H1 (cell line): Measurements from ENCODE around the gene CTNNBL1. TPM values are rescaled to one million over a fixed set of nuclear protein-coding genes. Genes with fewer than 3 reads are reported as not detected.

ENCODE experiments used
- CTCF ChIA-PET: fragments of 300-600 bp; sonication (Branson Sonifier 250); formaldehyde crosslinking; loops from one replicate; lab custom pipeline; 2021; ENCODE audit not compliant: partially characterized antibody; lab: Charles Lee
- POLR2A ChIA-PET: fragments of 300-600 bp; sonication (Branson Sonifier 250); formaldehyde crosslinking; loops from one replicate; lab custom pipeline; 2021; ENCODE audit warnings: inconsistent platforms; ENCODE audit not compliant: partially characterized antibody; lab: Charles Lee
- DNase-seq, 2 experiments: peaks; one replicate each; pipeline versions ENCODE4 v3.0.0 to v3.0.0-alpha.2; 2010 to 2022; ENCODE audit warnings: low spot score in 2 of 2, low read depth in 1 of 2, mixed read lengths in 1 of 2
- FAIRE-seq: peaks from 2 replicates; lab custom pipeline; 2011; peaks lifted over from hg19 to GRCh38; lab: Jason Lieb, UNC
- H2AFZ ChIP-seq: 2 replicates; pipeline ENCODE4 v1.8.1; 2012; ENCODE audit warnings: low read length, inconsistent platforms
- H2AK5ac ChIP-seq: 2 replicates; pipeline ENCODE4 v1.6.1; 2013; ENCODE audit warnings: low read depth, low read length
- H2BK120ac ChIP-seq: replicated peaks from 2 replicates; pipeline ENCODE3; 2013; ENCODE audit warnings: low read depth, low read length, inconsistent platforms
- H2BK12ac ChIP-seq: 2 replicates; pipeline ENCODE4 v1.6.1; 2013; ENCODE audit warnings: low read depth, low read length
- H2BK15ac ChIP-seq: 2 replicates; pipeline ENCODE4 v1.6.1; 2013; ENCODE audit warnings: low read length
- H2BK20ac ChIP-seq: 2 replicates; pipeline ENCODE4 v1.6.1; 2013; ENCODE audit warnings: low read length
- H2BK5ac ChIP-seq: 2 replicates; pipeline ENCODE4 v1.6.1; 2013; ENCODE audit warnings: low read depth, low read length
- H3K14ac ChIP-seq: 2 replicates; pipeline ENCODE4 v1.6.1; 2013; ENCODE audit warnings: inconsistent platforms; ENCODE audit not compliant: insufficient read length
- H3K18ac ChIP-seq: 2 replicates; pipeline ENCODE4 v1.6.1; 2013; ENCODE audit warnings: low read length; ENCODE audit errors: extremely low read depth
- H3K23ac ChIP-seq: 2 replicates; pipeline ENCODE4 v1.6.1; 2013; ENCODE audit warnings: inconsistent platforms; ENCODE audit not compliant: insufficient read length
- H3K23me2 ChIP-seq: 2 replicates; pipeline ENCODE4 v1.6.1; 2013; ENCODE audit warnings: low read depth, low read length
- H3K27ac ChIP-seq: 2 replicates; pipeline ENCODE4 v1.6.1; 2011; ENCODE audit warnings: low read depth, low read length, inconsistent platforms
- H3K27me3 ChIP-seq, 4 experiments: replicated peaks in 1 of 4; 1 replicate in 1 of 4; 2 replicates in 3 of 4; pipeline versions ENCODE4 v1.6.1 to v1.8.1; 2011 to 2013; ENCODE audit warnings: low read length in 3 of 4, mild to moderate bottlenecking in 3 of 4, inconsistent platforms in 2 of 4, mixed read lengths in 2 of 4, moderate library complexity in 1 of 4; ENCODE audit not compliant: control insufficient read depth in 3 of 4, insufficient read depth in 3 of 4; ENCODE audit errors: extremely low read depth in 1 of 4
- H3K36me3 ChIP-seq, 4 experiments: 2 replicates each; pipeline versions ENCODE4 v1.6.1 to v1.8.1; 2011 to 2013; ENCODE audit warnings: mild to moderate bottlenecking in 4 of 4, low read length in 3 of 4, moderate library complexity in 2 of 4, control low read depth in 1 of 4, inconsistent platforms in 1 of 4; ENCODE audit not compliant: insufficient read depth in 4 of 4, control insufficient read depth in 2 of 4
- H3K4ac ChIP-seq: replicated peaks from 2 replicates; pipeline ENCODE3; 2013; ENCODE audit warnings: low read length, low read depth, mixed read lengths, inconsistent platforms; ENCODE audit not compliant: insufficient read length
- H3K4me1 ChIP-seq, 4 experiments: replicated peaks in 1 of 4; 1 replicate in 1 of 4; 2 replicates in 3 of 4; pipeline versions ENCODE4 v1.6.1 to v1.8.1; 2011 to 2013; ENCODE audit warnings: low read length in 3 of 4, inconsistent platforms in 2 of 4, mixed read lengths in 1 of 4; ENCODE audit not compliant: insufficient read depth in 4 of 4, control insufficient read depth in 3 of 4
- H3K4me2 ChIP-seq, 2 experiments: 2 replicates each; pipeline versions ENCODE4 v1.6.1 to v1.8.1; 2011 to 2013; ENCODE audit warnings: low read depth in 2 of 2, low read length in 2 of 2, control low read depth in 1 of 2, inconsistent platforms in 1 of 2, mild to moderate bottlenecking in 1 of 2; ENCODE audit not compliant: insufficient read depth in 1 of 2
- H3K4me3 ChIP-seq, 4 experiments: fragments of 200-600, 300-600 bp in 1 of 4; sonication (generic), shearing (Covaris generic), sonication (Bioruptor Twin) in 1 of 4; 2 replicates each; pipeline versions ENCODE4 v1.5.1 to v1.8.1; 2011 to 2016; ENCODE audit warnings: low read length in 4 of 4, low read depth in 3 of 4, control low read depth in 2 of 4, inconsistent platforms in 2 of 4, mild to moderate bottlenecking in 2 of 4, mixed read lengths in 1 of 4, moderate library complexity in 1 of 4; ENCODE audit not compliant: insufficient read depth in 2 of 4; ENCODE audit errors: extremely low read depth in 1 of 4
- H3K56ac ChIP-seq: replicated peaks from 2 replicates; pipeline ENCODE3; 2013; ENCODE audit warnings: low read depth, mild to moderate bottlenecking, mixed read lengths, low read length, inconsistent platforms; ENCODE audit not compliant: insufficient read length
- H3K79me1 ChIP-seq: 2 replicates; pipeline ENCODE4 v1.6.1; 2013; ENCODE audit warnings: low read depth, low read length, control low read depth
- H3K79me2 ChIP-seq, 2 experiments: 2 replicates each; pipeline versions ENCODE4 v1.6.1 to v1.8.1; 2012 to 2013; ENCODE audit warnings: low read length in 2 of 2, mild to moderate bottlenecking in 2 of 2, inconsistent platforms in 1 of 2; ENCODE audit not compliant: insufficient read depth in 2 of 2, control insufficient read depth in 1 of 2
- H3K9ac ChIP-seq, 4 experiments: replicated peaks in 1 of 4; 1 replicate in 1 of 4; 2 replicates in 3 of 4; pipeline versions ENCODE4 v1.6.1 to v1.8.1; 2011 to 2013; ENCODE audit warnings: low read depth in 3 of 4, low read length in 3 of 4, control low read depth in 2 of 4, mild to moderate bottlenecking in 2 of 4, moderate library complexity in 2 of 4, inconsistent platforms in 1 of 4; ENCODE audit errors: extremely low read depth in 1 of 4
- H3K9me3 ChIP-seq, 2 experiments: 2 replicates each; pipeline versions ENCODE4 v1.6.1 to v1.8.1; 2012 to 2013; ENCODE audit warnings: mild to moderate bottlenecking in 2 of 2, moderate library complexity in 2 of 2, control low read depth in 1 of 2, inconsistent platforms in 1 of 2, low read depth in 1 of 2, low read length in 1 of 2, mixed read lengths in 1 of 2; ENCODE audit not compliant: insufficient read depth in 2 of 2
- H4K20me1 ChIP-seq, 2 experiments: replicated peaks in 1 of 2; 2 replicates each; pipeline versions ENCODE3 to v1.8.1; 2011 to 2013; ENCODE audit warnings: inconsistent platforms in 2 of 2, low read length in 2 of 2, mild to moderate bottlenecking in 1 of 2; ENCODE audit not compliant: insufficient read depth in 2 of 2, control insufficient read depth in 1 of 2
- H4K5ac ChIP-seq: 2 replicates; pipeline ENCODE4 v1.6.1; 2013; ENCODE audit warnings: low read length, low read depth, mixed read lengths, inconsistent platforms; ENCODE audit not compliant: insufficient read length
- H4K8ac ChIP-seq: 2 replicates; pipeline ENCODE4 v1.8.0; 2013; ENCODE audit warnings: mild to moderate bottlenecking, moderate library complexity, low read length, inconsistent platforms; ENCODE audit not compliant: insufficient read depth; ENCODE audit errors: extremely low read depth
- H4K91ac ChIP-seq: replicated peaks from 2 replicates; pipeline ENCODE3; 2013; ENCODE audit warnings: low read length, mixed read lengths, inconsistent platforms; ENCODE audit not compliant: insufficient read length
- BRCA1 ChIP-seq: IDR thresholded peaks from 2 replicates; pipeline ENCODE4 v1.6.1; 2012; ENCODE audit warnings: low read depth, low read length, improper control_type of control experiment
- NANOG ChIP-seq: IDR thresholded peaks from 2 replicates; pipeline ENCODE4 v1.6.1; 2011; ENCODE audit warnings: low read length, low read depth, mild to moderate bottlenecking, inconsistent platforms; ENCODE audit not compliant: insufficient read depth, poor library complexity, severe bottlenecking
- PHF8 ChIP-seq: fragments of 200-600 bp; sonication (generic); conservative IDR thresholded peaks from 2 replicates; pipeline ENCODE4 v1.7.1; 2012; ENCODE audit warnings: low read depth, mild to moderate bottlenecking, inconsistent platforms, low read length, moderate library complexity
- POLR2AphosphoS5 ChIP-seq: IDR thresholded peaks from 2 replicates; pipeline ENCODE4 v1.6.1; 2011; ENCODE audit warnings: low read depth, low read length
- TCF12 ChIP-seq: IDR thresholded peaks from 2 replicates; pipeline ENCODE4 v1.6.1; 2011; ENCODE audit warnings: low read depth, mild to moderate bottlenecking, low read length
- ZNF274 ChIP-seq: IDR thresholded peaks from 2 replicates; pipeline ENCODE4 v1.7.0; 2012; ENCODE audit warnings: low read length, borderline replicate concordance; ENCODE audit errors: extremely low read depth
- WGBS, 2 experiments: shearing (Covaris generic) in 1 of 2; methylation state at CpG; one replicate each; pipeline versions ENCODE4 v1.1.6 to v1.1.7; 2013 to 2015; ENCODE audit warnings: low lambda C conversion rate in 2 of 2, mixed read lengths in 2 of 2, inconsistent platforms in 1 of 2, low coverage in 1 of 2, missing lambda C conversion rate in 1 of 2; ENCODE audit not compliant: insufficient replicate concordance in 2 of 2, insufficient coverage in 1 of 2, insufficient read length in 1 of 2; ENCODE audit errors: extremely low coverage in 1 of 2, missing lambda C conversion rate in 1 of 2; 5-methylcytosine and 5-hydroxymethylcytosine counted together
- polyA plus RNA-seq, 7 experiments: library from polyadenylated mRNA; depleted of rRNA in 3 of 7; stranded (reverse) in 5 of 7; unstranded in 2 of 7; fragments of >200 nt in 5 of 7; fragments of 200-250 nt in 2 of 7; gene quantifications; 1 replicate in 5 of 7; 2 replicates in 1 of 7; 4 replicates in 1 of 7; pipeline versions ENCODE4 v1.2.1 to v1.2.3, GENCODE V29; 2011 to 2013; ENCODE audit warnings: missing spikeins in 2 of 7, mixed read lengths in 2 of 7
- total RNA-seq: library from RNA; stranded (reverse); fragmentation: NEBNext Ultra II Directional; extraction: Animal tissue kit (Norgen Biotek cat#: 25700); gene quantifications from 2 replicates; pipeline ENCODE4 v1.2.1, GENCODE V29; 2021

Gene CTNNBL1
- total and polyA plus RNA-seq, 2 of the 8 experiments (the other 6 are each of a cell fraction or from before 2014, with no cell fraction given) = 19.6 to 81.6 TPM

DNA sequence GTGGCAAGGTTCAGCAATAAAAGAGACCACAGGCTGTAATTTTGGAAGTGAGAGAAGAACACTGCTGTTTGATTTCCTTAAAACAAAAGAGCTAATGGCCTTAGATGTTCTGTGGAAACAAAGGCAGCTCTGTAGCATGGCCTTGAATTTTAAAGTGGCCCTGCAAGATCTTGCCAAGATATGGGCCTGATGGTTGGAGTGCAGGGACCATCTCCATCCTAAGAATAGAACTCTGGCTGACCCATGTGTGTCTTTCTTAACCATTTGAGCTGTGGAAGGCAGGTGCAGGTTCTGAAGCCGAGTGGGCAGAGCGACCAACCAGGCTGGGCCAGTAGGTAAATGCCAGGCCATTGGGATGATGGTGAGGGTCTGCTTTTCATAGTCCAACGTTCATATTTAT is 135.3 kb downstream of the CTNNBL1 start:
- Histone ChIP-seq H3K4me3 (no peak overlapping the region), H2BK20ac (no peak overlapping the region), H3K27me3 (no peaks in the 10 kb centered on the region), H3K14ac (no peak overlapping the region), H3K79me2 (no peaks in the 10 kb centered on the region), H3K27ac (no peak overlapping the region), H2BK5ac (no peak overlapping the region), H4K5ac (no peak overlapping the region), H2AK5ac (no peak overlapping the region), H3K9ac (no peak overlapping the region), H3K79me1 (peaks cover 2% of the 10 kb centered on the region; the same call in 1 of the 2 replicates), H2BK12ac (no peak overlapping the region), H4K8ac (no peak overlapping the region), H3K36me3 (no peaks in the 10 kb centered on the region), H2AFZ (no peak overlapping the region), H2BK15ac (no peak overlapping the region), H2BK120ac (no peak overlapping the region), H3K56ac (no peak overlapping the region), H3K18ac (no peak overlapping the region), H3K4ac (no peak overlapping the region), H3K4me2 (no peak overlapping the region), H4K91ac (no peak overlapping the region), H3K23ac (no peak overlapping the region), H3K23me2 (no peaks in the 10 kb centered on the region), H3K9me3 (no peaks in the 10 kb centered on the region), H3K4me1 (no peaks in the 10 kb centered on the region; a peak in 1 of 7 replicates), H4K20me1 (no peaks in the 10 kb centered on the region)
- CTCF ChIA-PET = interaction anchor here (0.6 to 1.1 kb wide), 2 partner anchors 11 to 503 kb away, joined by 3 to 4 read pairs; no protein-coding TSS in a partner anchor
- TF ChIP-seq PHF8 (no peak), BRCA1 (no peak), TCF12 (no peak), POLR2AphosphoS5 (no peak), NANOG (no peak), ZNF274 (no peak)
- no peak for DNase-seq
- POLR2A ChIA-PET = no interaction called here
- WGBS, 2 experiments = 91% methylated on average over 3 of the region's 3 CpGs; no CpG with 5 or more reads in 1 of the 2 experiments
- FAIRE-seq = no peak
